Right atrium auricular region (tissue), 2 donors: Measurements from ENCODE around the gene HES4. TPM values are rescaled to one million over a fixed set of nuclear protein-coding genes. Genes with fewer than 3 reads are reported as not detected.

Source experiments
- DNase-seq: peaks from one replicate; pipeline ENCODE4 v3.0.0-alpha.2; 2019; ENCODE audit warnings: low spot score
- H3K27ac ChIP-seq, 2 donors: fragments of 200-600 bp; sonication (generic); 1 replicate in 1 of 2; 2 replicates in 1 of 2; pipeline ENCODE4 v1.5.1; 2016 to 2019
- H3K27me3 ChIP-seq, 2 donors: fragments of 200-600 bp; sonication (generic); one replicate each; pipeline versions ENCODE4 v1.5.1 to v1.6.0; 2017 to 2019
- H3K36me3 ChIP-seq: fragments of 200-600 bp; sonication (generic); one replicate; pipeline ENCODE4 v1.5.1; 2016
- H3K4me1 ChIP-seq, 2 donors: fragments of 200-600 bp; sonication (generic); one replicate each; pipeline versions ENCODE4 v1.5.1 to v1.6.0; 2017 to 2019
- H3K4me3 ChIP-seq, 2 donors: fragments of 200-600 bp; sonication (generic); 1 replicate in 1 of 2; 2 replicates in 1 of 2; pipeline ENCODE4 v1.5.1; 2017 to 2019; ENCODE audit warnings: mild to moderate bottlenecking in 1 of 2, moderate library complexity in 1 of 2
- H3K9me3 ChIP-seq, 2 donors: fragments of 200-600 bp; sonication (generic); one replicate each; pipeline ENCODE4 v1.5.1; 2019
- total RNA-seq, 2 donors: library from RNA; depleted of rRNA; stranded (reverse); fragments of >200 nt; gene quantifications; one replicate each; pipeline ENCODE4 v1.1.0, GENCODE V29; 2016
- TF ChIP-seq, protein P1 (sequence below), 2 donors: fragments of 200-600 bp; sonication (generic); IDR thresholded peaks; one replicate each; pipeline ENCODE4 v1.5.1; 2019; ENCODE audit warnings: antibody characterized with exemption in 2 of 2

HES4 gene
- total RNA-seq, 2 donors from 2014 or later: 31.8 to 68.4 TPM

DNA sequence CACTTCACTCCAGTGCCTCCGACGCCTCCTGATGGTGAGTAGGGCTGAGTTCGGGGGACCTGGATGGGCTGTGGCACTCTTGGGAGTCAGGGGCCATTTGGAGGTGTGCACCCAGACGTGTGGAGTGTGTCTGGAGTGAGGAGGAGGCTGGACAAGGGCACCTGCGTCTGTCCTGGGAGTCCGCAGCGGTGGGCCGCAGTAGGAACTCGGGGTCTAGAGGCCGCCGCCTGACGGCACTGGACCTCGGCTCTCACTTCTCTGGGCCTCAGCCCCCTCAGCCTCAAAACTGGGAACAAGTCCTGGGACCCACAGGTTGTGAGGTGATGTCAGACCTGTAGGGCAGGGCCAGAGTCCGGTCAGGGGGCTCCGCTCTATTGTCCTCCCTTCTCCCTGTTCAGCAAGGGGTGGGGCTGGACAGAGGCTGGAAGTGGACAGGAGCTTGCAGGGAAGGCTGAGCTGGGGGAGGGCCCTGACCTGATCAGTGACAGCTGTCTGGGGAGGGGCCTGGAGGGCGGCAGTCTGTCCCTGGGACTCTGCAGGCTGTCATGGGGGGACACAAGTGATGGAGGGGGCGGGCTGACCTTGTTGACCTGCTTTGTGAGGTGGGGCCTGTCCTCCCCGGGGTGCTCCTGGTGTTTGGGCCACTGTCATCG is 35.5 kb upstream of the HES4 start:
- Histone ChIP-seq H3K36me3 (no peaks in the 10 kb centered on the region), H3K27me3 (peaks cover 4 to 5% of the 10 kb centered on the region in 2 donors), H3K27ac (no peak overlapping the region), H3K9me3 (no peaks in the 10 kb centered on the region), H3K4me1 (peaks cover 0 to 53% of the 10 kb centered on the region in 2 donors), H3K4me3 (no peak overlapping the region)
- DNase-seq: no peak
- TF ChIP-seq, protein P1, sequence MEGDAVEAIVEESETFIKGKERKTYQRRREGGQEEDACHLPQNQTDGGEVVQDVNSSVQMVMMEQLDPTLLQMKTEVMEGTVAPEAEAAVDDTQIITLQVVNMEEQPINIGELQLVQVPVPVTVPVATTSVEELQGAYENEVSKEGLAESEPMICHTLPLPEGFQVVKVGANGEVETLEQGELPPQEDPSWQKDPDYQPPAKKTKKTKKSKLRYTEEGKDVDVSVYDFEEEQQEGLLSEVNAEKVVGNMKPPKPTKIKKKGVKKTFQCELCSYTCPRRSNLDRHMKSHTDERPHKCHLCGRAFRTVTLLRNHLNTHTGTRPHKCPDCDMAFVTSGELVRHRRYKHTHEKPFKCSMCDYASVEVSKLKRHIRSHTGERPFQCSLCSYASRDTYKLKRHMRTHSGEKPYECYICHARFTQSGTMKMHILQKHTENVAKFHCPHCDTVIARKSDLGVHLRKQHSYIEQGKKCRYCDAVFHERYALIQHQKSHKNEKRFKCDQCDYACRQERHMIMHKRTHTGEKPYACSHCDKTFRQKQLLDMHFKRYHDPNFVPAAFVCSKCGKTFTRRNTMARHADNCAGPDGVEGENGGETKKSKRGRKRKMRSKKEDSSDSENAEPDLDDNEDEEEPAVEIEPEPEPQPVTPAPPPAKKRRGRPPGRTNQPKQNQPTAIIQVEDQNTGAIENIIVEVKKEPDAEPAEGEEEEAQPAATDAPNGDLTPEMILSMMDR (IDR thresholded peaks at IDR 0.05): no peak

GRCh38 chr1:1034439-1034781 is 34.5 kb upstream of the HES4 start:
- Histone ChIP-seq H3K4me1 (peaks cover 0 to 43% of the 10 kb centered on the region in 2 donors), H3K9me3 (no peaks in the 10 kb centered on the region), H3K4me3 (peak overlapping the region; percentile 26 to 59), H3K27ac (no peak overlapping the region), H3K36me3 (no peaks in the 10 kb centered on the region), H3K27me3 (peaks cover 0 to 4% of the 10 kb centered on the region in 2 donors)
- TF ChIP-seq, protein P1 (IDR thresholded peaks at IDR 0.05): no peak
- no peak for DNase-seq

DNA sequence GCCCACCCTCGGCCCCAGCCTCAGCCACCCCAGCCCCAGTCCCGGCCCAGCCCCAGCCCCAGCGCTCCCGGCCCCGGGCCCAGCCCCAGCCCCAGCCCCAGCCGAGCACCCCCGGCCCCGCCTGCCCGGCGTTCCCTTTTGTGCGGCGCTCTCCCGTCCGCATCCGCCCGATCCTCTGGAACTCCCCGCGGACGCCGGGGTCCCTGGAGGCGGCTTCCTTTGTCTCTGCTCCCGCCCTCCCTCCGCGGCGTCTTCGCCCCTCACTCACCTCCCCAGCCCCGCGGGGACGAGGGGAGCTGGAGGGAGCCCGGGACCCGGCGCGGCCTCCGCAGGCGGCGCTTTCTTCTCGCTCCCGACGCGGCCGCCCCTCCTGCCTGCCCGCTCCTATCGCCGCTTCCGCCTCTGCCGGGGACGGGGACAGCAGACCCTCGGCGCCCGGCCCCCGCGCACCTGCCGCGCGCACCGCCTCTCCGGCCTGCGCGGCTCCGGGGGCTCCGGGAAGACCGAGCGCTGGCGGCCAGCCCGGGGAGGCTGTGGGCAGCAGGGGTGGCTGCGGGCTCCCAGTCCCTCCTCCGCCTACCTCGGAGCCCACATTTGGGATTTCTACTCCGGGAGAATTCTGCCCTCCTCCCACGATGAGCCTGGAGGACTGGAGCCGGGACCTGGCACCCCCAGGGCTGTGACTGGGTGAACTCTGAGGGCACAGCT is 34.0 kb upstream of the HES4 start:
- peaks cover 0 to 38% of the 10 kb centered on the region in 2 donors for H3K4me1 ChIP-seq
- no peak for DNase-seq
- H3K36me3 ChIP-seq: no peaks in the 10 kb centered on the region
- peak overlapping the region; percentile 26 to 59 for H3K4me3 ChIP-seq
- H3K9me3 ChIP-seq: no peaks in the 10 kb centered on the region
- H3K27ac ChIP-seq: no peak overlapping the region
- peaks cover 0 to 4% of the 10 kb centered on the region in 2 donors for H3K27me3 ChIP-seq
- TF ChIP-seq, protein P1 (IDR thresholded peaks at IDR 0.05): no peak

DNA sequence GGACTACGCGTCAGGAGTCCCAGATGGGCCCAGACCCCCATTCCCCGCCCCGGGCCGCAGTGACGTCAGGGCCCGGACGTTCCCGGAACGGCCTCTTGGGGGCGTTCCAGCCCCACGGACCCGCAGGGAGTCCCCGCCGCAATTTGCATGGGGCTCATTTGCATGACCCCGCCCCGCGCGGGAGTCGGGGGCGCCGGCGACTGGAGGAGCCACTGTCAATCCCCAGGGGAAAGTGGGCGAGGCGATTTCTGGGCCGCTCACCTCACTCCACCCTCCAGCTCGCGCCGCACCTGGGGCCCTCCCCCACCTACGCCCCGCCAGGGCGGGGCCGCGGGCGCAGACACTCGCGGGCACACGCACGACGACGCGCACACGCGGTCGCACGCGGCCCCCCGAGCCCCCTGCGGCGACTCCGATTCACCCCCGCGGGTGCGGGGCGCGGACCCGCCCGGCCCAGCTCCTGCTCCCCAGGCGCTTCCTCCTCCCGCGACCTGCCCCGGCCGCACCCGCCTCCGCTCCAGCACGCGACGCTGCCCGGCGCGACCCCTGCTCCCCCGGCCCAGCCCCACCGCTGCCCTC is 33.2 kb upstream of the HES4 start:
- Histone ChIP-seq H3K36me3 (no peaks in the 10 kb centered on the region), H3K9me3 (no peaks in the 10 kb centered on the region), H3K4me1 (peaks cover 0 to 37% of the 10 kb centered on the region in 2 donors), H3K27me3 (peaks cover 0 to 4% of the 10 kb centered on the region in 2 donors), H3K4me3 (peak overlapping the region; percentile 26 to 59), H3K27ac (no peak overlapping the region)
- TF ChIP-seq, protein P1 (IDR thresholded peaks at IDR 0.05): peak; percentile 55 to 81
- peak; percentile 61 for DNase-seq

- H3K9me3 ChIP-seq: no peaks in the 10 kb centered on the region
- no peaks in the 10 kb centered on the region for H3K36me3 ChIP-seq
- H3K27ac ChIP-seq: no peak overlapping the region
- peak overlapping the region; percentile 26 to 59 for H3K4me3 ChIP-seq
- H3K27me3 ChIP-seq: peaks cover 0 to 4% of the 10 kb centered on the region in 2 donors
- DNase-seq: no peak
- TF ChIP-seq, protein P1 (IDR thresholded peaks at IDR 0.05): no peak
- peaks cover 0 to 37% of the 10 kb centered on the region in 2 donors for H3K4me1 ChIP-seq
Observed at GRCh38 chr1:1032424-1032823, 32.5 kb upstream of the HES4 start.
